GM21381 (cell line): Measurements from ENCODE around the gene GPR89B.
"Not testable (repeated sequence)": the region's sequence is repeated elsewhere in the genome, so short reads cannot be mapped to it uniquely, and the experiment has no call there.

Experiments
- ATAC-seq: cut with Tn5 transposase; IDR thresholded peaks from one replicate; pipeline ENCODE4 v1.9.1; 2021; ENCODE audit warnings: mild to moderate bottlenecking, moderate library complexity; ENCODE audit not compliant: unreplicated experiment

GPR89B gene

GRCh38 chr1:148027004-148027403 lies 98.8 kb downstream of the GPR89B start:
- ATAC-seq, result not testable (repeated sequence)

- not testable (repeated sequence) for ATAC-seq
Observed at GRCh38 chr1:148032247-148032646, 104.0 kb downstream of the GPR89B start.

- ATAC-seq, result not testable (repeated sequence)
Observed at GRCh38 chr1:148032690-148033089, 104.5 kb downstream of the GPR89B start.

- not testable (repeated sequence) for ATAC-seq
Observed at GRCh38 chr1:148033147-148033546, 104.9 kb downstream of the GPR89B start.

- ATAC-seq, result peak; percentile 19
Observed at GRCh38 chr1:148037850-148038461, 109.7 kb downstream of the GPR89B start.

GRCh38 chr1:148038462-148039333 lies 110.5 kb downstream of the GPR89B start:
- ATAC-seq, result peak; percentile 90
